Endothelial cell of umbilical vein (primary cell): ENCODE data around the gene CROCC2. TPM values are rescaled to one million over a fixed set of nuclear protein-coding genes. Genes with fewer than 3 reads are reported as not detected.

Experiments
- BruUV-seq: library from RNA; stranded (reverse); fragments of 400-500 nt; replicated peaks from 2 replicates; lab custom pipeline; 2021; lab: Mats Ljungman, UMichigan
- CTCF ChIA-PET: fragments of 300-600, 350-600 bp; sonication (Branson Sonifier 250); formaldehyde crosslinking; loops from one replicate; lab custom pipeline; 2021; ENCODE audit warnings: antibody characterized with exemption, inconsistent platforms; lab: Charles Lee
- POLR2A ChIA-PET: fragments of 300-600, 350-600 bp; sonication (Branson Sonifier 250); formaldehyde crosslinking; loops from one replicate; lab custom pipeline; 2021; ENCODE audit warnings: antibody characterized with exemption, inconsistent platforms; lab: Charles Lee
- DNase-seq: peaks from one replicate; pipeline ENCODE4 v3.0.0-alpha.2; 2011; ENCODE audit warnings: low read depth, low spot score
- FAIRE-seq: peaks from 2 replicates; lab custom pipeline; 2011; peaks lifted over from hg19 to GRCh38; lab: Jason Lieb, UNC
- H2AFZ ChIP-seq: 2 replicates; pipeline ENCODE4 v1.6.0; 2012; ENCODE audit warnings: low read depth, low read length, control low read depth, inconsistent platforms
- H3K27ac ChIP-seq: 2 replicates; pipeline ENCODE4 v1.5.1; 2011; ENCODE audit warnings: low read depth, mild to moderate bottlenecking, control low read depth, low read length, moderate library complexity; ENCODE audit not compliant: insufficient read depth
- H3K27me3 ChIP-seq, 2 experiments: 2 replicates each; pipeline versions ENCODE4 v1.6.0 to v1.6.1; 2011; ENCODE audit warnings: low read length in 2 of 2, mixed read lengths in 1 of 2; ENCODE audit not compliant: control insufficient read depth in 2 of 2, insufficient read depth in 2 of 2
- H3K36me3 ChIP-seq, 2 experiments: 2 replicates in 1 of 2; 3 replicates in 1 of 2; pipeline ENCODE4 v1.5.1; 2011; ENCODE audit warnings: low read length in 2 of 2, mild to moderate bottlenecking in 1 of 2, moderate library complexity in 1 of 2; ENCODE audit not compliant: control insufficient read depth in 2 of 2, insufficient read depth in 2 of 2; ENCODE audit errors: extremely low read depth in 1 of 2
- H3K4me1 ChIP-seq: 3 replicates; pipeline ENCODE4 v1.5.1; 2011; ENCODE audit warnings: mild to moderate bottlenecking, low read length; ENCODE audit not compliant: control insufficient read depth, insufficient read depth; ENCODE audit errors: extremely low read depth
- H3K4me2 ChIP-seq: 2 replicates; pipeline ENCODE4 v1.6.1; 2011; ENCODE audit warnings: low read length, control low read depth, mixed read lengths; ENCODE audit not compliant: insufficient read depth
- H3K4me3 ChIP-seq, 3 experiments: fragments of 200-600 bp in 1 of 3; sonication (generic), shearing (Covaris generic) in 1 of 3; replicated peaks in 1 of 3; 2 replicates each; pipeline ENCODE4 v1.5.1; 2011 to 2016; ENCODE audit warnings: control low read depth in 3 of 3, low read length in 3 of 3, mild to moderate bottlenecking in 2 of 3, inconsistent platforms in 1 of 3, low read depth in 1 of 3, moderate library complexity in 1 of 3; ENCODE audit not compliant: insufficient read depth in 1 of 3
- H3K79me2 ChIP-seq: 2 replicates; pipeline ENCODE4 v1.6.0; 2012; ENCODE audit warnings: low read length, inconsistent platforms; ENCODE audit not compliant: control insufficient read depth, insufficient read depth
- H3K9ac ChIP-seq: replicated peaks from 2 replicates; pipeline ENCODE3; 2011; ENCODE audit warnings: low read length, control low read depth; ENCODE audit not compliant: insufficient read depth; ENCODE audit errors: extremely low read depth
- H3K9me1 ChIP-seq: replicated peaks from 3 replicates; pipeline ENCODE4 v1.6.0; 2011; ENCODE audit warnings: mild to moderate bottlenecking, low read length; ENCODE audit not compliant: control insufficient read depth, insufficient read depth; ENCODE audit errors: extremely low read depth
- H3K9me3 ChIP-seq: replicated peaks from 2 replicates; pipeline ENCODE4 v1.5.1; 2012; ENCODE audit warnings: low read length, inconsistent platforms; ENCODE audit not compliant: control insufficient read depth, insufficient read depth
- H4K20me1 ChIP-seq: replicated peaks from 2 replicates; pipeline ENCODE3; 2011; ENCODE audit warnings: mild to moderate bottlenecking, low read length; ENCODE audit not compliant: control insufficient read depth, insufficient read depth; ENCODE audit errors: extremely low read depth
- CTCF ChIP-seq, 2 donors: IDR thresholded peaks; 1 replicate in 1 of 2; 2 replicates in 1 of 2; pipeline ENCODE4 v1.5.1; 2011; ENCODE audit warnings: low read length in 2 of 2, mild to moderate bottlenecking in 2 of 2, moderate library complexity in 2 of 2, control low read depth in 1 of 2, inconsistent platforms in 1 of 2, low read depth in 1 of 2; ENCODE audit not compliant: insufficient read depth in 1 of 2; ENCODE audit errors: extremely low read depth in 1 of 2
- EZH2 ChIP-seq: IDR thresholded peaks from 2 replicates; pipeline ENCODE4 v1.6.1; 2012; ENCODE audit warnings: borderline replicate concordance, low read depth, mild to moderate bottlenecking, moderate library complexity, low read length, inconsistent platforms; ENCODE audit not compliant: severe bottlenecking
- FOS ChIP-seq: IDR thresholded peaks from 2 replicates; pipeline ENCODE4 v1.6.1; 2011; ENCODE audit warnings: mild to moderate bottlenecking, low read length, moderate library complexity, borderline replicate concordance; ENCODE audit not compliant: insufficient read depth
- GATA2 ChIP-seq: IDR thresholded peaks from 2 replicates; pipeline ENCODE4 v1.7.0; 2011; ENCODE audit warnings: low read depth, mild to moderate bottlenecking, moderate library complexity, mixed read lengths, low read length; ENCODE audit not compliant: insufficient read length, insufficient read depth
- JUN ChIP-seq: IDR thresholded peaks from 2 replicates; pipeline ENCODE4 v1.6.1; 2011; ENCODE audit warnings: borderline replicate concordance, low read depth; ENCODE audit not compliant: insufficient read length, insufficient read depth
- MAX ChIP-seq: IDR thresholded peaks from 2 replicates; pipeline ENCODE4 v1.6.1; 2011; ENCODE audit not compliant: insufficient read depth, insufficient read length
- MYC ChIP-seq: IDR thresholded peaks from one replicate; pipeline ENCODE4 v1.6.1; 2011; ENCODE audit warnings: mild to moderate bottlenecking, low read depth, low read length
- dilution Hi-C: fragments of 300-500 bp; cut with MboI; formaldehyde crosslinking; loops from one replicate; pipeline ENCODE4 v1.15.0; 2019; ENCODE audit warnings: low sequenced_read_pairs; ENCODE audit not compliant: extremely low pct_ligation_motif_present
- intact Hi-C: fragments of 100-400 bp; cut with micrococcal nuclease; formaldehyde crosslinking; loops from one replicate; pipeline ENCODE4 v1.10.0; 2022
- polyA plus RNA-seq, 4 experiments: library from polyadenylated mRNA; depleted of rRNA in 3 of 4; stranded (reverse) in 3 of 4; unstranded in 1 of 4; fragments of >200 nt; gene quantifications; 2 replicates each; pipeline versions ENCODE4 v1.2.1 to v1.2.3, GENCODE V29; 2011 to 2012; ENCODE audit warnings: missing spikeins in 1 of 4
- total RNA-seq: library from RNA; stranded (reverse); gene quantifications from 2 replicates; pipeline ENCODE4 v1.2.3, GENCODE V29; 2021

The CROCC2 gene
- total and polyA plus RNA-seq, 2 donors (not counting 3 experiments of a cell fraction or from before 2014, with no cell fraction given): not detected

GRCh38 chr2:240970816-240971215 lies 64.7 kb downstream of the CROCC2 start:
- FAIRE-seq: no peak
- BruUV-seq: no TSS peak
- Histone ChIP-seq H3K4me2 (no peak overlapping the region), H3K9me3 (no peaks in the 10 kb centered on the region), H3K79me2 (no peaks in the 10 kb centered on the region), H3K27ac (no peak overlapping the region), H3K4me3 (no peak overlapping the region), H3K9me1 (no peaks in the 10 kb centered on the region), H3K27me3 (peaks cover 2 to 8% of the 10 kb centered on the region in 2 experiments), H2AFZ (no peak overlapping the region), H3K36me3 (no peaks in the 10 kb centered on the region), H4K20me1 (no peaks in the 10 kb centered on the region), H3K4me1 (no peaks in the 10 kb centered on the region), H3K9ac (no peak overlapping the region)
- TF ChIP-seq GATA2 (no peak), MYC (no peak), MAX (no peak), EZH2 (no peak), JUN (no peak), CTCF (IDR thresholded peaks at IDR 0.05; ENCODE audit: extremely low read depth in 1 of 2, insufficient read depth in 1 of 2, low read depth in 1 of 2, low read length in 2 of 2) (no peak), FOS (no peak)
- no peak for DNase-seq
- dilution Hi-C loops (no loop called here), intact Hi-C loops (no loop called here)
- CTCF ChIA-PET: no interaction called here
- POLR2A ChIA-PET: no interaction called here
